GM19193 (cell line): ENCODE results near the gene IRAK1.

Experiments used
- POLR2A ChIP-seq: IDR thresholded peaks from 4 replicates; pipeline ENCODE4 v1.6.1; 2011; ENCODE audit not compliant: insufficient read depth, insufficient read length; ENCODE audit errors: extremely low read depth

IRAK1 gene

GRCh38 chrX:154046031-154046781 lies 26.5 kb upstream of the IRAK1 start:
- TF ChIP-seq POLR2A = no peak

- TF ChIP-seq POLR2A = no peak
These were observed 24.4 kb upstream of the IRAK1 start for GRCh38 chrX:154044091-154044490.

- no peak for TF ChIP-seq POLR2A
These were observed 23.5 kb upstream of the IRAK1 start for GRCh38 chrX:154043003-154043763.

- no peak for TF ChIP-seq POLR2A
These were observed 21.2 kb upstream of the IRAK1 start for GRCh38 chrX:154040863-154041262.

- no peak for TF ChIP-seq POLR2A
These were observed 20.6 kb upstream of the IRAK1 start for GRCh38 chrX:154040307-154040756.

GRCh38 chrX:154039577-154039976 lies 19.9 kb upstream of the IRAK1 start:
- TF ChIP-seq POLR2A = no peak

- no peak for TF ChIP-seq POLR2A
These were observed 19.0 kb upstream of the IRAK1 start for GRCh38 chrX:154038656-154039055.

GRCh38 chrX:154037754-154038153 lies 18.1 kb upstream of the IRAK1 start:
- no peak for TF ChIP-seq POLR2A

GRCh38 chrX:154036513-154036912 lies 16.8 kb upstream of the IRAK1 start:
- TF ChIP-seq POLR2A = no peak

GRCh38 chrX:154033848-154034247 lies 14.1 kb upstream of the IRAK1 start:
- no peak for TF ChIP-seq POLR2A

- no peak for TF ChIP-seq POLR2A
These were observed 13.0 kb upstream of the IRAK1 start for GRCh38 chrX:154032653-154033052.

GRCh38 chrX:154032160-154032559 lies 12.5 kb upstream of the IRAK1 start:
- no peak for TF ChIP-seq POLR2A

- TF ChIP-seq POLR2A = no peak
These were observed 11.1 kb upstream of the IRAK1 start for GRCh38 chrX:154030715-154031305.

GRCh38 chrX:154030266-154030665 lies 10.6 kb upstream of the IRAK1 start:
- TF ChIP-seq POLR2A = no peak

GRCh38 chrX:154029439-154029838 lies 9.7 kb upstream of the IRAK1 start:
- no peak for TF ChIP-seq POLR2A
